ENCODE measurements around the gene SLC23A1.
"Not testable (repeated sequence)": the region's sequence is repeated elsewhere in the genome, so short reads cannot be mapped to it uniquely, and the experiment has no call there.

The SLC23A1 gene

DNA sequence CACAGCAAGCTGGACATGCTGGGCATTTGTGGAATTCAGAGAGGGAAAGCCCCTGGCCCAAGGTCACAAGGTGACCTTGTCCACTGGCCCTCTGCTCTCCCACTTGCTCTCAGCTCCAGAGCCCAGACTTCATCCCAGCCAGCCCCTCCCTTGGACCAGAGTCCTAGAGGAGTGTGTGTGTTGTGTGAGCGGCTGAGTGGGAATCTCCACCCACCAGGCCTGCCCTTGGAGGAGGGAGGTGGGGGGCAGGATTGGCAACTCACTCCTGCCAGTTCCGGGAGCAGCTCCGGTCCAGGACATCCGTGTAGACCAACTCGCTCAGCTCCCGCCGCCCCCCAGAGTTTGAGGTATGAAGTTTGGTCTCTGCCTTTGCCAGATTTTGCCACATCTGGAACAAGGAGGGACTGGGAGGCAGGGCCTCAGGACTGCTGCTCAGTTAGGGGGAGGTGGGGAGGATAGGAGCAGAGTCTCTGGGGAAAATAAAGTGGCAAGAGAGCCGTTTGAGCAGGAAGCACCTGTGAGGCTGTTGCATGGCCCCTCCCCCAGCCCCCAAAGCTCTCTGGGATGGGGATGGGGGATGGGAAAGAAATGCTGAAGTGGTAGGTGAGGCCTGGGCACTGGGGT, 5.2 kb upstream of the SLC23A1 start:
- Histone ChIP-seq H3K9ac (ENCODE audit: low read length in 2 of 2) (no peak overlapping the region), H3K36me3 (ENCODE audit: control insufficient read depth in 2 of 2, insufficient read depth in 2 of 2, low read length in 2 of 2) (no peaks in the 10 kb centered on the region), H3K27me3 (ENCODE audit: control insufficient read depth in 1 of 2, insufficient read depth in 2 of 2, low read length in 2 of 2) (peaks cover 6 to 15% of the 10 kb centered on the region in 2 donors), H3K4me1 (ENCODE audit: control insufficient read depth, insufficient read depth, low read length) (peaks cover 15% of the 10 kb centered on the region), H3K9me3 (ENCODE audit: control insufficient read depth in 2 of 2, low read length in 2 of 2) (no peaks in the 10 kb centered on the region), H3K4me3 (ENCODE audit: low read length in 2 of 2) (no peak overlapping the region), H3K27ac (ENCODE audit: low read length) (no peak overlapping the region)

DNA sequence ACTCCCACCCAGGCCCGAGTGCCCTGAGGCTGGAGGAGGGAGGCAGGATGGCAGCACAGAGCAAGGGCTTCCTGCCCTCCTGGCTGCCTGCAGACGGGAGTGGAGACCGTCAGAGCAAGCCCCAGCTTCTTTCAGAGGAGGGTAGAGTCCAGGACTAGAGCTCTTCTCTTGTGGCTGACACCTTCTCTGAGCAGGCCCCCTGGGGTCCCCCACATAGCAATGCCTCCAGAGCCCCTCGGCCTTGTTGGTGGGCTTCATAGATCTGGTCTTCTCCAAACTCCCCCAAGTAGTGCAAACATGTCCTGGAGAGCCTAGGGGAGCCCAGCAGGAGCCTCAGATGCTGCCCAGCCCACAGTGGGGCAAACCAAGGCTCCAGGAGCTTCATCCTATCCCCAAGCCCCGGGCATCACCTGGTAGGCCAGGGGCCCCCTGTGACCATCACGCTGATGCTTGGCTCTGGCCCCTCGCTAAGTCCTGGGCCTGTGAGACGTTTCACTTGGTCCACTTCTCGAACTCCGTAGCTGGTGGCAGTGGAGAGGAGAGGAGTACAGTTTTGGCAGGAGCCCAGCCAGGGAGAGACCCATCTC, 4.6 kb upstream of the SLC23A1 start:
- no peak overlapping the region for H3K27ac ChIP-seq (ENCODE audit: low read length)
- H3K4me3 ChIP-seq (ENCODE audit: low read length in 2 of 2), result no peak overlapping the region
- H3K27me3 ChIP-seq (ENCODE audit: control insufficient read depth in 1 of 2, insufficient read depth in 2 of 2, low read length in 2 of 2), result peaks cover under 1 to 9% of the 10 kb centered on the region in 2 donors
- H3K36me3 ChIP-seq (ENCODE audit: control insufficient read depth in 2 of 2, insufficient read depth in 2 of 2, low read length in 2 of 2), result no peaks in the 10 kb centered on the region
- no peak overlapping the region for H3K9ac ChIP-seq (ENCODE audit: low read length in 2 of 2)
- peaks cover 9% of the 10 kb centered on the region for H3K4me1 ChIP-seq (ENCODE audit: control insufficient read depth, insufficient read depth, low read length)
- H3K9me3 ChIP-seq (ENCODE audit: control insufficient read depth in 2 of 2, low read length in 2 of 2), result no peaks in the 10 kb centered on the region

GRCh38 chr5:139386956-139387355, 3.9 kb upstream of the SLC23A1 start:
- H3K9ac ChIP-seq (ENCODE audit: low read length in 2 of 2); H3K4me3 ChIP-seq (ENCODE audit: low read length in 2 of 2); H3K36me3 ChIP-seq (ENCODE audit: control insufficient read depth in 2 of 2, insufficient read depth in 2 of 2, low read length in 2 of 2); H3K4me1 ChIP-seq (ENCODE audit: control insufficient read depth, insufficient read depth, low read length); H3K27ac ChIP-seq (ENCODE audit: low read length); H3K27me3 ChIP-seq (ENCODE audit: control insufficient read depth in 1 of 2, insufficient read depth in 2 of 2, low read length in 2 of 2); H3K9me3 ChIP-seq (ENCODE audit: control insufficient read depth in 2 of 2, low read length in 2 of 2): not testable (repeated sequence)

GRCh38 chr5:139386050-139386438, 2.9 kb upstream of the SLC23A1 start:
- Histone ChIP-seq H3K27ac (ENCODE audit: low read length) (no peak overlapping the region), H3K4me1 (ENCODE audit: control insufficient read depth, insufficient read depth, low read length) (peaks cover 3% of the 10 kb centered on the region), H3K9ac (ENCODE audit: low read length in 2 of 2) (no peak overlapping the region), H3K36me3 (ENCODE audit: control insufficient read depth in 2 of 2, insufficient read depth in 2 of 2, low read length in 2 of 2) (no peaks in the 10 kb centered on the region), H3K4me3 (ENCODE audit: low read length in 2 of 2) (no peak overlapping the region), H3K27me3 (ENCODE audit: control insufficient read depth in 1 of 2, insufficient read depth in 2 of 2, low read length in 2 of 2) (no peaks in the 10 kb centered on the region), H3K9me3 (ENCODE audit: control insufficient read depth in 2 of 2, low read length in 2 of 2) (no peaks in the 10 kb centered on the region)

GRCh38 chr5:139385061-139386049, 2.3 kb upstream of the SLC23A1 start:
- H3K4me3 ChIP-seq (ENCODE audit: low read length in 2 of 2), result peak overlapping the region in 1 of 2 donors; percentile 58
- peak overlapping the region in 1 of 2 donors; percentile 21 for H3K9ac ChIP-seq (ENCODE audit: low read length in 2 of 2)
- peaks cover 3% of the 10 kb centered on the region for H3K4me1 ChIP-seq (ENCODE audit: control insufficient read depth, insufficient read depth, low read length)
- no peaks in the 10 kb centered on the region for H3K27me3 ChIP-seq (ENCODE audit: control insufficient read depth in 1 of 2, insufficient read depth in 2 of 2, low read length in 2 of 2)
- no peaks in the 10 kb centered on the region for H3K36me3 ChIP-seq (ENCODE audit: control insufficient read depth in 2 of 2, insufficient read depth in 2 of 2, low read length in 2 of 2)
- no peak overlapping the region for H3K27ac ChIP-seq (ENCODE audit: low read length)
- no peaks in the 10 kb centered on the region for H3K9me3 ChIP-seq (ENCODE audit: control insufficient read depth in 2 of 2, low read length in 2 of 2)

DNA sequence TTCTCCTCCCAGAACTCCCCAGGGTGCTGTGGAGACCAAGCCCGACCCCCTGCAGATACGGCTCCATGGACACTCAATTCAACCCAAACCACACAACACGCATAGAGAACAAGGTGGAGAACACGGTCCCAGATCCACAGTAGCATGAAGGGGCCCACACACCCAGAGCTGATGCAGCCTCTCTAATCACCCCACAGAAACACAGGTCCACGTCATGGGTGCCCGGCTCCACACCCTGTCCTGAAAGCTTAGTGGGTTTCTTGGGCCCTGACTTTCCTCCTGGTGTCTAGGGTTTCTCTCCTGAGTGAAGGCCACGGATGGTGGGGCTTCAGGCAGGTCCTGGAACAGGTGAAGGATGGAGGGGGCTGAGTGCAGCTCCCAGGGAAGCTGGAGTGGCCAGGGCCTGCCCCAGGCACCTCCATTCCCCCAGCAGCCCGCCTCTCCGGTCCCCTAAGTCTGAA, 1.5 kb upstream of the SLC23A1 start:
- Histone ChIP-seq H3K27me3 (ENCODE audit: control insufficient read depth in 1 of 2, insufficient read depth in 2 of 2, low read length in 2 of 2) (no peaks in the 10 kb centered on the region), H3K4me1 (ENCODE audit: control insufficient read depth, insufficient read depth, low read length) (peaks cover 3% of the 10 kb centered on the region), H3K9ac (ENCODE audit: low read length in 2 of 2) (no peak overlapping the region), H3K4me3 (ENCODE audit: low read length in 2 of 2) (peak overlapping the region in 1 of 2 donors; percentile 8), H3K36me3 (ENCODE audit: control insufficient read depth in 2 of 2, insufficient read depth in 2 of 2, low read length in 2 of 2) (no peaks in the 10 kb centered on the region), H3K9me3 (ENCODE audit: control insufficient read depth in 2 of 2, low read length in 2 of 2) (no peaks in the 10 kb centered on the region), H3K27ac (ENCODE audit: low read length) (no peak overlapping the region)

DNA sequence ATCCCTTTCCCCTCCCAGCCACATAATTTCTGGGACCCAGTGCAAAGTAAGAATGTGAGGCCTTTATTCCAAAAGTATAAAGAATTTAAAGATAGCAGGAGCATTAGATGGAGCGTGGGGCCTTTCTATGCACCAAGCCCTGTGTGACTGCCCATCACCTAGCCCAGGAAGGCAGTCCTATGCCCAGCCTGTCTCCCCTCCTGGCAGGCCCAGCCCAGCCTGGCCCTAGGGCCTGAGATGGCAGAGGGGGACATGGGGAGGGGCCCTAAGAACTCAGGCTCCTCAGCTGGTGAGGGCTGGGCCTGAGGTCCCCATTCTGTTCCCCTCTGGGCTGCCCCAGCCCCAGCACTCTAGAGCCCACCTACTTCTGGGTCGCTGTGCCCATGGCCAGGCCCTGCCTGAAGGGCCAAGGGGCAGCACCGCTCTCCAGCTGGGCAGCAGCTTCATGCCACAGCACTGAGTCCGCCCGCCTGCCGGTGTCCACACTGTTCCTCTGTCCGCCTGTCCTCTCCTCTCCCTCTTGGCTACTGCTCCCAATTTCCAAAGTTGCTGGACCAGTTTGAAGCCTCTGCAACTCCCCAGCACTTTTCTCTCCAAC, 995 bp upstream of the SLC23A1 start:
- H3K27me3 ChIP-seq (ENCODE audit: control insufficient read depth in 1 of 2, insufficient read depth in 2 of 2, low read length in 2 of 2), result no peaks in the 10 kb centered on the region
- H3K36me3 ChIP-seq (ENCODE audit: control insufficient read depth in 2 of 2, insufficient read depth in 2 of 2, low read length in 2 of 2), result no peaks in the 10 kb centered on the region
- no peaks in the 10 kb centered on the region for H3K9me3 ChIP-seq (ENCODE audit: control insufficient read depth in 2 of 2, low read length in 2 of 2)
- no peak overlapping the region for H3K27ac ChIP-seq (ENCODE audit: low read length)
- peaks cover 3% of the 10 kb centered on the region for H3K4me1 ChIP-seq (ENCODE audit: control insufficient read depth, insufficient read depth, low read length)
- no peak overlapping the region for H3K9ac ChIP-seq (ENCODE audit: low read length in 2 of 2)
- H3K4me3 ChIP-seq (ENCODE audit: low read length in 2 of 2), result no peak overlapping the region

GRCh38 chr5:139382807-139383206, 290 bp downstream of the SLC23A1 start:
- Histone ChIP-seq H3K4me1 (ENCODE audit: control insufficient read depth, insufficient read depth, low read length) (peaks cover 3% of the 10 kb centered on the region), H3K9me3 (ENCODE audit: control insufficient read depth in 2 of 2, low read length in 2 of 2) (no peaks in the 10 kb centered on the region), H3K9ac (ENCODE audit: low read length in 2 of 2) (no peak overlapping the region), H3K27ac (ENCODE audit: low read length) (no peak overlapping the region), H3K36me3 (ENCODE audit: control insufficient read depth in 2 of 2, insufficient read depth in 2 of 2, low read length in 2 of 2) (no peaks in the 10 kb centered on the region), H3K27me3 (ENCODE audit: control insufficient read depth in 1 of 2, insufficient read depth in 2 of 2, low read length in 2 of 2) (no peaks in the 10 kb centered on the region), H3K4me3 (ENCODE audit: low read length in 2 of 2) (no peak overlapping the region)

DNA sequence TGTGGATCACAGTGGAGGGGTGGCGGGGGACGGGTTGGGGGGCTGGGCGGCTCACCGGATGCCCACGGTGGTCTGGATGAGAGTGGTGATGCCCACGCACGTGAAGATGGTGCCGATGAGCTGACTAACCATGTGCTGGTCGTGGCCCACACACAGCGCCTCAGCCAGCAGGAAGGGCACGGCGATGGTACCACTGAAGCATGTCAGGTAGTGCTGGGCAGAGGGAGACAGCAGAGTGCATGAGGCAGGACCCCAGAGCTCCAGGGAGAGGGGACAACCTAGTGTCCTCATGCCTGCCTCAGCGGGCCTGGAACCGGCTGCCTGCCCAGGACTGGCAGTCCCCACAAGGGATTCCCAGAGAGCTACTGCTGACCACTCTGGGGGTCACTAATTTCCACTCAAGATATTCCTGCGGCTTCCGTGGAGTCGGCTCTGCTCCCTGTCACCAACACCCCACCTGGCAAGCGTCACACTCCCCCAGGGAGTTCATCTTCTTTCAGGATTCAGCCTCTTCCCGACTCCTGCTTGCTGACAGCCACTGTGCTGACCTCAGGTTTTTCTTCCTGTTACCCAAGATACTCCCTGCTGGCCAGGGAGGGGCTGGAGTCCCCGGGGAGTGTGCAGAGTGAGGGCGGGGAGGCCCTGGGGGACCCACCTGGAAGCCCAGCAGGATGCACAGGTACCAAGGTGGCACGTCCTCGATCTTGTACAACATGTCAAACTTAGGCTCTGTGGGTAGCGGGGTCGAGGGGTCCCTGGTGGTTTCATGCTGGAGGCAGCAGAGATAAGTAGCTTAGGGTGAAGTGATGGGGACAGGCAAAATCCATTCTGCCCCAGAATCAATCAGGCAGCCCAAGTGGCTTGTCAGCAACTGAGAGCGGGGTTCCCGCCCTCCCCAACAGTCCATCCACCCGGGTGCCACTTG, 998 bp downstream of the SLC23A1 start:
- Histone ChIP-seq H3K27ac (ENCODE audit: low read length) (no peak overlapping the region), H3K4me3 (ENCODE audit: low read length in 2 of 2) (no peak overlapping the region), H3K4me1 (ENCODE audit: control insufficient read depth, insufficient read depth, low read length) (peaks cover 3% of the 10 kb centered on the region), H3K9me3 (ENCODE audit: control insufficient read depth in 2 of 2, low read length in 2 of 2) (no peaks in the 10 kb centered on the region), H3K36me3 (ENCODE audit: control insufficient read depth in 2 of 2, insufficient read depth in 2 of 2, low read length in 2 of 2) (peaks cover 0 to 2% of the 10 kb centered on the region in 2 donors), H3K9ac (ENCODE audit: low read length in 2 of 2) (no peak overlapping the region), H3K27me3 (ENCODE audit: control insufficient read depth in 1 of 2, insufficient read depth in 2 of 2, low read length in 2 of 2) (no peaks in the 10 kb centered on the region)
